ENCODE data around the gene CHRNA9. TPM values are rescaled to one million over a fixed set of nuclear protein-coding genes. Genes with fewer than 3 reads are reported as not detected.

Gene CHRNA9
- total and polyA plus RNA-seq, 8 donors, result 0.31 TPM; not detected in 7

DNA sequence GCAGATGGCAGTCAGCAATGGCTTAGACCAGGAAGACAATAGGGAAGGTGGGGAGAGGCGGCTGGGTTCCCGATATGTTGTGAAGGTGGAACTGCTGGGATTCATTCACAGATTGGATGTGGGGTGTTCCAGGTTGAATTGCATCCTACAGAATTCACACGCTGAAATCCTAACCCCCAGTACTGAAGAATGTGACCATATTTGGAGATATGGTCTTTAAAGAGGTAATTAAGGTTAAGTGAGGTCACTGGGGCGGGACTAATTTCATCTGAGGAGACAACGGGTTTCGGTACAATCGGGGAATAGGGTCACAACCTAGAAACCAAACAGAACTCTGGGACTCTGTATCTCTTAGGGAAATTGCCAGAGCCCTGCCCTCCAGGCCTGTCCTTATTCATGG is 5.3 kb upstream of the CHRNA9 start:
- no peak overlapping the region for H3K27ac ChIP-seq
- DNase-seq, result no peak
- TF ChIP-seq, protein P1, sequence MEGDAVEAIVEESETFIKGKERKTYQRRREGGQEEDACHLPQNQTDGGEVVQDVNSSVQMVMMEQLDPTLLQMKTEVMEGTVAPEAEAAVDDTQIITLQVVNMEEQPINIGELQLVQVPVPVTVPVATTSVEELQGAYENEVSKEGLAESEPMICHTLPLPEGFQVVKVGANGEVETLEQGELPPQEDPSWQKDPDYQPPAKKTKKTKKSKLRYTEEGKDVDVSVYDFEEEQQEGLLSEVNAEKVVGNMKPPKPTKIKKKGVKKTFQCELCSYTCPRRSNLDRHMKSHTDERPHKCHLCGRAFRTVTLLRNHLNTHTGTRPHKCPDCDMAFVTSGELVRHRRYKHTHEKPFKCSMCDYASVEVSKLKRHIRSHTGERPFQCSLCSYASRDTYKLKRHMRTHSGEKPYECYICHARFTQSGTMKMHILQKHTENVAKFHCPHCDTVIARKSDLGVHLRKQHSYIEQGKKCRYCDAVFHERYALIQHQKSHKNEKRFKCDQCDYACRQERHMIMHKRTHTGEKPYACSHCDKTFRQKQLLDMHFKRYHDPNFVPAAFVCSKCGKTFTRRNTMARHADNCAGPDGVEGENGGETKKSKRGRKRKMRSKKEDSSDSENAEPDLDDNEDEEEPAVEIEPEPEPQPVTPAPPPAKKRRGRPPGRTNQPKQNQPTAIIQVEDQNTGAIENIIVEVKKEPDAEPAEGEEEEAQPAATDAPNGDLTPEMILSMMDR (IDR thresholded peaks at IDR 0.05), result no peak
- TF ChIP-seq POLR2AphosphoS5 (IDR thresholded peaks at IDR 0.05) (no peak), EP300 (IDR thresholded peaks at IDR 0.05) (no peak), POLR2A (IDR thresholded peaks at IDR 0.05) (no peak)
- H3K9me3 ChIP-seq, result no peaks in the 10 kb centered on the region
- H3K4me1 ChIP-seq, result peaks cover 0 to 16% (median 2%) of the 10 kb centered on the region in 4 donors
- 87 to 94% (median 90%) methylated on average over 7 of the region's 7 CpGs for WGBS, 5 donors
- intact Hi-C loops (cut with DNase I; ENCODE audit: low total_unique reads), result no loop called here
- H3K4me3 ChIP-seq, result no peak overlapping the region
- no peaks in the 10 kb centered on the region for H3K36me3 ChIP-seq
- no peaks in the 10 kb centered on the region for H3K27me3 ChIP-seq

DNA sequence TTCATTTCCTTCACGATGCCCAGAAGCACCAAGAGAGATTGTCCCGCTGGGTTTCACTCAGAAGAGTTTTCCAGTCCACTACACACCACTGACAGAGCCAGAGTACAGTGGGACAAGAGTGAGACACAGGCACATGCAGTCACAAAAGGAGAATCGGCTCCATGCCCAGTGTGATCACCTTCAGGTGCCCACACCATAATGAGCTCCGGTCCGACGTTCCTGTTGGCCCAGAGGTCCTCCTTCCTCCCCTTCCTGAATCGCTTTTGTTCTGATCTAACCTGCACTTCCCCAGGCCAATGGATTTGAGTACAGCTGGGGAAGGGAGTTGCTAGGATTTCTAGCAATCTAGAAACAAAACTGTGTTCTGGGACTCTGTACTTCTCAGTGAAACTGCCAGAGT is 4.6 kb upstream of the CHRNA9 start:
- H3K9me3 ChIP-seq, result no peaks in the 10 kb centered on the region
- DNase-seq, result no peak
- 73 to 90% (median 82%) methylated on average over 7 of the region's 7 CpGs for WGBS, 5 donors
- no peaks in the 10 kb centered on the region for H3K36me3 ChIP-seq
- H3K4me1 ChIP-seq, result peaks cover 0 to 11% (median under 1%) of the 10 kb centered on the region in 4 donors
- no peak overlapping the region for H3K27ac ChIP-seq
- no peak overlapping the region for H3K4me3 ChIP-seq
- no peak for TF ChIP-seq POLR2A (IDR thresholded peaks at IDR 0.05)
- TF ChIP-seq, protein P1 (IDR thresholded peaks at IDR 0.05), result no peak
- no peak for TF ChIP-seq EP300 (IDR thresholded peaks at IDR 0.05)
- TF ChIP-seq POLR2AphosphoS5 (IDR thresholded peaks at IDR 0.05), result no peak
- intact Hi-C loops (cut with DNase I; ENCODE audit: low total_unique reads), result no loop called here
- no peaks in the 10 kb centered on the region for H3K27me3 ChIP-seq

DNA sequence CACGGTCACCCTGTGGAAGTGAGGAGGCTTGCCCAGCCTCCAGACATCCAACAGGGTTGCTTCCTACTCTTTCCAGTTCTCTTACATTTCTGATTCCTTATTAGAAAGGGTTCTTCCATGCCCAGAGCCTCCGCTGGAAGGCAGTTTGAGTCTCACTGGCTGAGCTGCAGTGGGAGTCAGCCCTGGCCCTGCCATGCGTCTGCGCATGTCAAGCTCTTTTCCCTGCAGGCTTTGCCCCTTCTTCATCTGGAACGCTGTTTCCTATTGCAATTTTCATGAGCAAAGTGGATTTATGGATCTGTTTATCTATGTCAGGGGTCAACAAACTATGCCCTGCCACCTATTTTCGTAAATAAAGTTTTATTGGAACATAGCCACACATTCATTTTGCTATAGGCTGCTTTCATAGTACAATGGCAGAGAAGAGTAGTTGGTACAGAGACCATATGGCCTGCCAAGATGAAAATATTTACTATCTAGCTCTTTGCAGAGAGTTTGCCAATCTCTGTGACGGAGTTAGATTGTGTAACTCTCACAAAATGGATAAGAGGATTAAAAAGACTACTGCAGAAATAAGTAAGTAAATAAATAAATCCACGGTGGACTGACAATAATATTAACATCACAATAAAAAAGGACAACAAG is 3.9 kb upstream of the CHRNA9 start:
- intact Hi-C loops (cut with DNase I; ENCODE audit: low total_unique reads), result no loop called here
- no peak overlapping the region for H3K4me3 ChIP-seq
- no peaks in the 10 kb centered on the region for H3K9me3 ChIP-seq
- peaks cover 0 to 11% (median 0%) of the 10 kb centered on the region in 4 donors for H3K4me1 ChIP-seq
- no peaks in the 10 kb centered on the region for H3K36me3 ChIP-seq
- no peak for DNase-seq
- TF ChIP-seq, protein P1 (IDR thresholded peaks at IDR 0.05), result no peak
- no peak for TF ChIP-seq POLR2AphosphoS5 (IDR thresholded peaks at IDR 0.05)
- 52 to 71% (median 66%) methylated on average over 8 of the region's 8 CpGs for WGBS, 5 donors
- no peaks in the 10 kb centered on the region for H3K27me3 ChIP-seq
- H3K27ac ChIP-seq, result no peak overlapping the region

DNA sequence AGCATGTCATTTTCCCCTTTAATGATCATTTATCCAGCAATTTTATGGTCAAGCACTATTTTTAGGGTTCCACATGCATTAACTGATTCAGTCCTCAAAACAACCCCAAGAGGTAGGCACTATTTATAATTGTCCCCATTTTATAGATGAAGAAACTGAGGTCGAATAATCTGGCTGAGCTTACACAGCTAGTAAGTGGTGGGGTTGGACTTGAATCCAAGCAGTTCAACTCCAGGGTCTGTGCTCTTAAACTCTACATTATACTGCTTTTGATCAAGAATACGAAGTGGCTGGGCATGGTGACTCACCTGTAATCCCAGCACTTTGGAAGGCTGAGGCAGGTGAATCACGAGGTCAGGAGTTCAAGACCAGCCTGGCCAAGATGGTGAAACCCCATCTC is 3.2 kb upstream of the CHRNA9 start:
- Histone ChIP-seq H3K27ac (no peak overlapping the region), H3K27me3 (no peaks in the 10 kb centered on the region), H3K4me3 (no peak overlapping the region), H3K4me1 (peaks cover 0 to 11% (median 0%) of the 10 kb centered on the region in 4 donors), H3K36me3 (no peaks in the 10 kb centered on the region), H3K9me3 (no peaks in the 10 kb centered on the region)
- DNase-seq, result no peak
- intact Hi-C loops (cut with DNase I; ENCODE audit: low total_unique reads), result no loop called here
- WGBS, 5 donors, result 84 to 97% (median 91%) methylated on average over 3 of the region's 3 CpGs
- TF ChIP-seq, protein P1 (IDR thresholded peaks at IDR 0.05), result no peak
- no peak for TF ChIP-seq EP300 (IDR thresholded peaks at IDR 0.05)
- no peak for TF ChIP-seq POLR2A (IDR thresholded peaks at IDR 0.05)
- TF ChIP-seq POLR2AphosphoS5 (IDR thresholded peaks at IDR 0.05), result no peak

All from stomach (tissue), 9 donors.